HL-60 (cell line): Measurements from ENCODE around the gene ADD1.

Experiments used
- DNase-seq, 2 experiments: peaks; one replicate each; pipeline ENCODE4 v3.0.0-alpha.2; 2010 to 2020; ENCODE audit warnings: low read depth in 1 of 2, low spot score in 1 of 2
- H3K27ac ChIP-seq: fragments of 250-450 bp; sonication (Bioruptor Pico); replicated peaks from 2 replicates; pipeline ENCODE4 v1.5.1; 2020; ENCODE audit warnings: mild to moderate bottlenecking, moderate library complexity
- H3K27me3 ChIP-seq: fragments of 250-450 bp; sonication (Bioruptor Pico); 2 replicates; pipeline ENCODE4 v1.5.1; 2021; ENCODE audit warnings: mild to moderate bottlenecking, moderate library complexity; ENCODE audit not compliant: insufficient read depth, poor library complexity, severe bottlenecking
- H3K4me3 ChIP-seq: replicated peaks from 2 replicates; pipeline ENCODE4 v1.5.1; 2011; ENCODE audit warnings: mild to moderate bottlenecking, control low read depth, low read length; ENCODE audit not compliant: insufficient read depth
- CTCF ChIP-seq: IDR thresholded peaks from one replicate; pipeline ENCODE4 v1.5.1; 2011; ENCODE audit warnings: low read length, control low read depth, inconsistent platforms; ENCODE audit not compliant: insufficient read depth
- GABPA ChIP-seq: IDR thresholded peaks from 2 replicates; pipeline ENCODE4 v1.6.1; 2012; ENCODE audit warnings: low read depth
- POLR2AphosphoS5 ChIP-seq: IDR thresholded peaks from 2 replicates; pipeline ENCODE4 v1.6.1; 2012; ENCODE audit warnings: low read depth
- REST ChIP-seq: IDR thresholded peaks from 2 replicates; pipeline ENCODE4 v1.6.1; 2012; ENCODE audit warnings: low read depth; ENCODE audit not compliant: insufficient replicate concordance
- SPI1 ChIP-seq: IDR thresholded peaks from 2 replicates; pipeline ENCODE4 v1.6.1; 2012; ENCODE audit warnings: low read depth, mild to moderate bottlenecking, borderline replicate concordance

ADD1 gene

GRCh38 chr4:2927696-2928075, 84.0 kb downstream of the ADD1 start:
- no peak overlapping the region for H3K27ac ChIP-seq
- no peak for TF ChIP-seq SPI1
- no peak for TF ChIP-seq REST
- TF ChIP-seq POLR2AphosphoS5, result no peak
- no peak for TF ChIP-seq GABPA
- no peak for TF ChIP-seq CTCF
- no peaks in the 10 kb centered on the region for H3K27me3 ChIP-seq
- no peak for DNase-seq
- H3K4me3 ChIP-seq, result no peak overlapping the region

GRCh38 chr4:2928242-2929176, 84.9 kb downstream of the ADD1 start:
- TF ChIP-seq SPI1 (no peak), CTCF (no peak), REST (no peak), GABPA (no peak), POLR2AphosphoS5 (peak; percentile 68; the same call in 1 of the 2 replicates)
- DNase-seq, result no peak
- Histone ChIP-seq H3K27ac (no peak overlapping the region), H3K4me3 (no peak overlapping the region), H3K27me3 (no peaks in the 10 kb centered on the region)

GRCh38 chr4:2929469-2929868, 85.8 kb downstream of the ADD1 start:
- Histone ChIP-seq H3K27me3 (no peaks in the 10 kb centered on the region), H3K27ac (no peak overlapping the region), H3K4me3 (no peak overlapping the region)
- no peak for DNase-seq
- TF ChIP-seq CTCF (no peak), REST (no peak), GABPA (no peak), POLR2AphosphoS5 (peak; percentile 53; the same call in 1 of the 2 replicates), SPI1 (no peak)
